Heart left ventricle (tissue), 13 donors: ENCODE results near the gene TAPBPL.

Experiments used
- CTCF ChIP-seq, 12 donors: fragments of 200-600 bp; sonication (generic) in 4 of 12; IDR thresholded peaks; one replicate each; pipeline versions ENCODE4 v1.5.0 to v1.8.0; 2018 to 2022; ENCODE audit warnings: antibody characterized with exemption in 12 of 12, mild to moderate bottlenecking in 5 of 12
- POLR2A ChIP-seq, 2 donors: fragments of 450-650 bp; IDR thresholded peaks; one replicate each; pipeline ENCODE4 v1.6.1; 2017; ENCODE audit warnings: antibody characterized with exemption in 2 of 2, mild to moderate bottlenecking in 2 of 2, moderate library complexity in 2 of 2
- donor health status: ischemic (EF 13 %, LVEDD 7.1; RV severe dilation, severe dysfunction).
- donor health status: DM: no; HTN: yes; CAD: no.
- donor health status: DM: no; HTN: no; CAD: no.
- donor health status: ischemic (EF 25% LVEDD 6.9; RV normal size, moderate dysfunction).
- donor health status: ischemic (EF 25% LVEDD 5.7; RV mildly dilated, moderate dysfunction).
- donor health status: ischemic (EF 35%, LVEDD 5.7; RV mildly dilated, moderate dysfunction).
- donor health status: nonischemic (EF 11% LVEDD 7.7; RV severe dilation, severe dysfunction).
- donor health status: DM: yes; HTN: yes; CAD: no.
- donor health status: PGD.
- donor health status: ischemic (EF 29% LVEDD 5.4; RV normal size, mild dysfunction).
- donor health status: nonischemic (EF 23%, LVEDD 6.1; RV moderate dilation, normal function).

- TF ChIP-seq POLR2A (IDR thresholded peaks at IDR 0.05) (no peak), CTCF (IDR thresholded peaks at IDR 0.05) (no peak)
Observed at GRCh38 chr12:6442836-6443235, 9.0 kb upstream of the TAPBPL start.
